HG03045 (cell line): ENCODE data around the gene PFKM.
"Not testable (repeated sequence)": the region's sequence is repeated elsewhere in the genome, so short reads cannot be mapped to it uniquely, and the experiment has no call there.

Experiments
- ATAC-seq: cut with Tn5 transposase; IDR thresholded peaks from one replicate; pipeline ENCODE4 v1.9.1; 2021; ENCODE audit warnings: mild to moderate bottlenecking, moderate library complexity; ENCODE audit not compliant: unreplicated experiment

Gene PFKM

DNA sequence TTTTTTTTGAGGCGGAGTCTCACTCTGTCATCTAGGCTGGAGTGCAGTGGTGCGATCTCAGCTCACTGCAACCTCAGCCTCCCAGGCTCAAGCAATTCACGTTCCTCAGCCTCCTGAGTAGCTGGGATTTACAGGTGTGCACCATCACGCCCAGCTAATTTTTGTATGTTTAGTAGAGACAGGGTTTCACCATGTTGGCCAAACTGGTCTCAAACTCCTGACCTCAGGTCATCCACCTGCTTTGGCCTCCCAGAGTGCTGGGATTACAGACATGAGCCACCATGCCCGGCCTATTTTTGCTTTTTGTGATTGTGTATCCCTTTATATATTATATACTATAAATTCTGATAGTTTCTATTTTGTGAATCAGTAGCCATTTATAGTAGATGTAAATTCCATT is 36.6 kb downstream of the PFKM start:
- ATAC-seq = not testable (repeated sequence)

DNA sequence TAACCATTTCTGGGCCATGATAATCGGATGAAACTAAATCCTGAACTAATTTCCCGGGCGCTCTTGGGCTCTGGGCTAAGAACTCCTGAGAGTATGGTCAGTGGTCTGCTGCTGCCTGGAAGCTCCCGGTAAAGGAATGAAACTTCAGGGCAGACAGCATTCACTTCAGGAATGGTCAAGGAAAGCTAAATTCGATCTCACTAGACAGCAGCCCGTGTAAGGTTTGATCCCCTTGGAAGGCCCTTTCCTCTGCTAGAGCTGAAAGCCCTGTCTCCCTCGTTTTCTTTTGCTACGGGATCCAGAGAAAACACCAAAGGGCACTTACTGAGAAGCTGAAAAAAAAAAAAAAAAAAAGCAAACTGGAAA is 37.5 kb downstream of the PFKM start:
- no peak for ATAC-seq

DNA sequence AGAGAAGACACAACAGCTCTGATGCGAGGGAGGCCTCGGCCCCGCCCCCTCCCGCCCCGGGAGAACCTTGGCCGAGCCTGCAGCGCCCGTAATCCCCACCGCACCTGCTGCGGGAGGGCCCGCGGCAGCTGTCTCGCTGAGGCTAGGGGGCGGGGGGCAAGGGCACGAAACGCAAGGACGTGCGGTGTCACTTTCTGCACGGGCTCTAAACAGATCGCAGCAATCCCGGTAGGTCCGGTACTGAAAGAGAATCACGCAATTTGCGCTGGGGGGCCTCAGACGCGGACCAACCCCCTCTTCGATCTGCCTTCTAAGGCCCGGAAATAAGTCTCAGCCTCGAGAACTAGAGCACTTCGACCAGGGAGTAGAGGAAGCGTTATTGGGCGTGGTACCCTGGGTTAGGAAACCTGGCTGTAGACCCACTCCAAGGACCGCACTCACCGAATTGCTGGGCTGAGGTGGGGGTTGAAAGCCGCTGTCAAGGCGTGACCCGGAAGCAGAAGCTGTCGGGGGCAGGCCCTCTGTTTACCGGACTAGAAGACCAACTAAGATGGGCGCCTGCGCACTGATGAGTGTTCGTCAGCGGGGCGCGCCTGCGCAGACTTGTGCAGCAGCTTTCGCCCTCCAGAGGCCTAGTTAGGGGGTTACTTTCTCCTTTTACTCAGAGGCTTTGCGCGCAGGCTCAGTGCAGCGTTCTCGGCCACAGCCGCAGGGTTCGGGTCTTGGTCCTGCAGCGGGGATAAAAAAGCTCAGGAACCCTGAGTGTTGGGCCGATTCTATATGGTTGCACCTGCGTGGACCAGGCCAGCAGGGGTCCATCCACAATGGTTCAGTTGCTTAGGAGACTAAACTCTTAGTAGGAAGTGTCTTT is 38.1 kb downstream of the PFKM start, which contains the start of gene ASB8:
TSS of gene ASB8 (minus strand) at position 498 of the 871 bp plus-strand sequence. CDS start 4,019 bp downstream, outside the sequence.
- ATAC-seq = peak; percentile 89

DNA sequence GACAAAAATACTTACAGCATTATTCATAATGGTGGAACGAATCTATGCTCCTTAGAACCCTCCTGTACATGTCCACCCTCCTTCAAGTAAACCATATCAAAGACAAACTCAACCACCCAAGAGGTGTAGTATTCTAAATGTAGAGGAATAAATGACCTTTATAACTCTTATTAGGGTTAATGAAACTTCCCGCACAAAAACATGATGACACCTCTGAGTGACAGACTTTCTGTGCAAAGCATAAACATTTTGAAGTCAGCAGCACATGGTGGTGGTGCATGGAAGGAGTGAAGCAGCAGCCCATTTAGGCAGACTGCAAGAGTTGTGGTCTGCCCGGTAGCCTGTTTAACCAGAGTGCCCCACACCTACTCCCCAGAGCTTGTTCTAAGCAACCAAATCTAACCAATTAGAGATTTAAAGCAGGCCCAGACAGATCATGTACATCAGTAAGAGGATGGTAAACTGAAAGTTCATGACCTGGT is 38.8 kb downstream of the PFKM start:
- no peak for ATAC-seq

DNA sequence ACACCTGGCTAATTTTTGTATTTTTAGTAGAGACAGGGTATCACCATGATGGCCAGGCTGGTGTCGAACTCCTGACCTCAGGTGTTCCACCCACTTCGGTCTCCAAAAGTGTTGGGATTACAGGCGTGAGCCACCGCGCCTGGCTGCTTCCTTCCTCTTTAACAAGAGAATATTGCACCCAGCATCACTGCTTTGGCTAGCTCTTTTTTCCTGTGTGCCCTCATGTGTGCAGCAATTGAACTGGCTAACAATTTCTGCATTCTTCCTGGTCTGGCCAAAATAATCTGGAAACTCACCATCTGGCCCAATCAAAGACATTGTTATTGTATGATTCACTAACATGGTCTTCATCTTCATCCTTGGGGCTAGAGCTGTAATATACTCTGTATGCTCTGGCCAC is 40.9 kb downstream of the PFKM start:
- ATAC-seq = no peak

DNA sequence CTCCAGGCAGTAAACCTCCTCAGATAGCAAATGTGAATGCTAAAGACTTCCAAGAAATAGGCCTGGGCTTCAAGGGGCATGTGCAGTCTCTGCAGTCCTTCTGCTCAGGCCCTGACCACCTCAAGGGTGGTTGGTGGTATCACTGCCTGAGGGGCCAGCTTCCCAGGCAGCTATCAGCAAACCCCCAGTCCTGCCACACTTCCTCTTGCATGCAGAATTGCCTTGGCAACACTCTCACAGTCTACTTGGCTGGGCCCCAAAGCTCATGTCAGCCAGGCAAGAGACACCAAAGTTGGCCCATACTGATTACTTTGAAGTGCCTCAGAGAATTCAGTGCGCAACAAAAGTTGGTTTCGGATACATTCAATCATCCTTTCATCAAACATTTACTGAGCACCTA is 41.6 kb downstream of the PFKM start:
- no peak for ATAC-seq

DNA sequence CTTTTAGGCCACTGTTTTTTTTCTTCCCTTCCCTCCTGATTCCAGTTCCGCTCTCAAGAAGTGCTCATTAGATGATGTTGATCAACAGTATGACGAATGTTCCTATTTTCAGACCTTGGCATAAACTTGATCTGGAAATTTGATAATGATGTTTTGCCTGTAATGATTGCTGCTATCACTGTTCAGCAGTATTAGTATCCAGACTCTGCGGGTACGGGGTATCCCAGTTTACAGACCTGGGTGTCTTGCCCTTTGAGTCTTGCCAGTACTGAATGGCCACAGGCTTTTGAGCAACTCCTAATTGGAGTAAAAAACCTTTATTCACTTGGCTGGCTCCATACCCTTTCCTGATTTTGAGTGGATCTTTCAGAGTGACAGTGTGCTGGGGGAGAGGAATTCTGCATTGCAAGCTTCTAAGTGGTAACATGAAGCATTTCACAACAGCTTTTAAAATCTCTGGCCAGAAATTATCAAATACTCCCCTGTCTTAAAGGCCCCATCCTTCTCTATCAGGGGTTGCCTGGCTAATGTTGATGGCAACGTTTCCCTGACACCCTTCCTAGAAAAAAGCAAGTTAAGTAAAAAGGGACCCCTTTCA is 44.1 kb downstream of the PFKM start:
- no peak for ATAC-seq

DNA sequence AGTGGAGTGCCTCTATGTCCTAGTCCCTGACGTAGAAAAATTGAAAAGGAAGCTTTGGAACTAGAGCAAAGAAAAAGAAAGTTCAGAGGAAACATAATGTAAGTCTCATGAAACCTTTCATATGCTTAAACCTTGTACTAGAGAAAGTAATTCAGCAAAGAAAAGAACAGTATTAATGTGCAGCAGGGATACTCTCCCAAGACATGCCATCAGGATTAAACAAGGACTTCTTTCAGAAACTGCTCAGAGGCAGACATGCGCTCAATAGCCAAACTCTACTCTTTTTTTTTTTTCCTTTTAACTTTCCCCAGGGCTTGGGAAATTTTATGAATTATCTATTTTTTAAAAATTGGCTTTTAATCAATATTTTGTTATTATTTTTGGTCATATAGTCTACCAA is 45.3 kb downstream of the PFKM start:
- ATAC-seq = no peak

DNA sequence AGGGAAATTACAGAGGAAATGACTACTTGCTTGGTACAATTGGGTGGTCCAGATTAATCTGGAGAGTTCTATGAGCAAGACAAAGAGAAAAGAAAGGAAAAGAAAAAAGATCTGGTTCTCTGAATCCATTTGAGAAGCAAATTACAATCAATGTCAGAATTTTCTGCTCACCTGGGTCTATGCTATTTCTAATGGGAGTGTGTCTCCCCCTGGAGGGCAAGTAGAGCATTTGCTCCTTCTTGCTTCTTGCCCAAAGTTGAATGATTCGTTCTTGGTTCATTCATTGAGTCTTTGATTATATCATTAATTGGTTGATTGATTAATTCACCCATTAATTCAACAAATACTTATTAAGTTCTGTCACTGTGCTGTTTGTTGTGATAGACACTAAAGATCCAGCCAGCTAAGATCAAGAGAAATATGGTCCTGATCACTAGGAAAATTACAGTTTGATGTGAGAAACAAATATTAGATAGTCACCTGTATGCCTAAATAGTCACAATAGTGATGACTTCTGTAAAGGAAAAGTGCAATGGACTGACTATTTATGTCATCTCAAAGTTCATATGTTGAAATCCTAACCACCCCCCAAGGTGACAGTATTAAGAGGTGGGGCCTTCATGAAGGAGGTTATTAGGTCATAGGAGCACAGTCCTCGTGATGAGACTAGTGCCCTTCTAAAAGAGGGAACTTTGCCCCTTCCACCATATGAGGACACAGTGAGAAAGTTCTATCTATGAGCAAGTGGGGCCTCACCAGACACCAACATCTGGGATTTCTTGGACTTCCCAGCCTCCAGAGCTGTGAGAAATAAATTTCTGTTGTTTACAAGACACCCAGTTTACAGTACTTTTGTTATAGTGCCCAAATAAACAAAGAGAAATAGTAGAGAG is 46.2 kb downstream of the PFKM start:
- no peak for ATAC-seq

DNA sequence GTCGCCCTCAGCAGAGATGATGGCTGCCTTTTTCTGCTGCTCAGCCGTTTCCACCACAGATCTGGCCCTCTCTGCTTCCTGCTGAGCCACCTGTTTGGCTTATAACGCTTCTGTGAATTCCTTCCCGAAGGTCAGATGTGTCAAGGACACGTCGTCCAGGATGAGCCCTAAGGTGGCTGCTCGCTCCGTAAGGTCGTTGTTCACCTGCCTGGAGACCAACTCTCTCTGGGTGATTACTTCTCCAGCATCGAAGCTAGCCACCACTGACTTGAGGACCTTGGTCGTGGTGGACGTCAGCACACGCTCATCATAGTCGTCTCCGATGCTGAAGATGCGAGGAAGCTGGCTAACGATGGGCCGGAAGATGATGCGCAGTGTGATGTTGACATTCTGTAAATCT is 49.8 kb downstream of the PFKM start:
- no peak for ATAC-seq

DNA sequence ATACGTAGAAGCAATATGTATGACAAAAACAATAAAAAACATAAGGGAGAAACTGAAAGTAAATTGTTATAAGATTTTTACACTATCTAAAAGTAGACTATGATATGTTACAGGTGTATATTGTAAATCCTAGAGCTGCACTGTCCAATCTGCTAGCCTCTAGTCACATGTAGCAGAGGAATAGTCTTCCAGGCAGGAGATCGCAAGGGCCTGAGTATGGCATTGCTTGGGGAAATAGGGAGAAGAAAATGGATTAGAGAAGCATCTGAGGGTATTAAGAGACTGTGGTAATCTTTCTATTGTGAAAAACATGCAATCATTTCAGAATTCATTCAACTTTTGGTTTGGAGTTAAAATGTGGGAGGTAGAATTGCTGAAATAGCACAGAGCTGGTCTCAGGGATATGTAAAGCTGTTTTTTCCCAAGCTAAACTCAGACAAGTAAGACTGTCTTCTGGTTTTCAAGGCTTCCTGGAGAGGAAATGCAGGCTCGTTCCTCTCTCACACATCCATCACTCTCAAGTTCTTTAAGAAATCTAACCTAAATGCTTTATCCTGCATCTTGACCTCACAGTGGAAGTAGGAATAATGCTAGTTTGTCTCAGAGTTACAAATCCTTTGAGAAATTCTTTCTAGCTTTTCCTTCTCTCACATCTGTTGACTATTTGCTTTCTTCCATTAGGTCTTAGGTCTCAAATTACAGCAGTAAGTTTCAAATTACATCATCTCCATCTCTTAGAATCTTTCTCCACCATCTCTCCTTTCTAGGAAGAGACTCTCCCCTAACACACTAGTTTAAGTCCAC is 56.7 kb downstream of the PFKM start:
- ATAC-seq = no peak

DNA sequence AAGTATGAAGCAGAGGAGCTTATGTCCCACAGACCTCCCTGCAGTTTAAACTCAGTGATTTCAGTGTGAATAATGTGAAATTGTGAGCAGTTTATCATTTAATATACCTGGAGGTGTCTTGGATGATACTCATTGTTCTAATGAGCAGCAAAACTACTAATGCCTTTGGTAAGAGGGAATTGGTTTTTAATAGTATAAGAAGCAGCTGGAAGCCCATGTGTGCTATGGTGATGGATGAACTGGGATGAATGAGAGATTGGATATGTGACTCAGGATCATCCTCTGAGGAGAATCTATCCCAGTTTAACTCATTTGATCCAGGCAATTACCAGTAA is 57.2 kb downstream of the PFKM start:
- no peak for ATAC-seq

DNA sequence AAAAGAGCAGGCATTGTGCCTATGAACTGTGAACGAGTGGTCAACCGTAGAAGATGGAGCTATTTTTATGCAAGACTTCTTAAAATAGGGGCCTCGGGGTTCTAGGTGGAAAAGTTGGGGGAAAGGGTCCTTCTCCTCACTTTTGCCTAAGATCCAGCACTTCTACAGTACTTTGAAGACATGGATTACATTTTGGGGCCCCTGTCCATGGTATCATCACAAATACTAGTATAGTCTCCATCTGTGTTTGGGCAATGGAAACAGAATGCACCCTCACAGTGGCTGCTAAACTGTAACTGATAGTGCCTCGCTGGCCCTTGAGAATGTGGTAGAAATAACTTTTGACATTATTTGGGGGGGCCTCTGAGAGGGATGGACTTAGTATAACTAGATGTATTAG is 58.8 kb downstream of the PFKM start:
- no peak for ATAC-seq

DNA sequence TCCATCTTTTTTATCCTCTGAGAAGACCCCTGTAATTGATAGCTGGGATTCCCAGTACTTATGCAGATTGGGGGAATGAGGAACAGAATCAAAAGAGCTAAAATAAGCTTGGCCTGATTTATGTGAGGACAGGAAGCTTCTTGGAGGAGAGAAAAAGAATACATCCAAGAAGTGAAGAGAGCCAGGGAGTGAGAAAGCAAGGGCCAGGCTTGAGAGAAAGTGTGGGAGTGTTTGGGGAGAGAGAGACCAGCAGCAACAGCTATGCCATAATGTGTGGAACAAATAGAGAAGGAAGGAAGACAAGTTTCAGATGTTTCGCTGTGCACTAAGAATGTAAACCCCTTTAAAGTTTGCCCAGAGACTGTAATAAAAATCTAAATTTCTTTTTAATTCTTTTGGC is 60.3 kb downstream of the PFKM start:
- ATAC-seq = no peak

DNA sequence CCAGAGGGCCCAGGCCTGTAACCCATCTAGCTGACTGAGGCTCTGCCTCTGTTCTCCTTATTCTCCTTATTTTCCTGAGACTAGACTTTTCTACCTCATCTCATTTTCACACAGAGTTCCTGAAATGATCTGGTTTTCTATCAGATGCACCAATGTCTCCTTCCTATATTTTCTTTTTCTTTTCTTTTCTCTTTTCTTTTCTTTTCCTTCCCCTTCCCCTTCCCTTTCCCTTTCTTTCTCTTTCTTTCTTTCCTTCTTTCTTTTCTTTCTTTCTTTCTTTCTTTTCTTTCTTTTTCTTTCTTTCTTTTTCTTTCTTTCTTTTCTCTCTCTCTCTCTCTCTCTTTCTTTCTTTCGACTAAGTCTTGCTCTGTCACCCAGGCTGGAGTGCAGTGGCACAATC is 61.3 kb downstream of the PFKM start:
- no peak for ATAC-seq

DNA sequence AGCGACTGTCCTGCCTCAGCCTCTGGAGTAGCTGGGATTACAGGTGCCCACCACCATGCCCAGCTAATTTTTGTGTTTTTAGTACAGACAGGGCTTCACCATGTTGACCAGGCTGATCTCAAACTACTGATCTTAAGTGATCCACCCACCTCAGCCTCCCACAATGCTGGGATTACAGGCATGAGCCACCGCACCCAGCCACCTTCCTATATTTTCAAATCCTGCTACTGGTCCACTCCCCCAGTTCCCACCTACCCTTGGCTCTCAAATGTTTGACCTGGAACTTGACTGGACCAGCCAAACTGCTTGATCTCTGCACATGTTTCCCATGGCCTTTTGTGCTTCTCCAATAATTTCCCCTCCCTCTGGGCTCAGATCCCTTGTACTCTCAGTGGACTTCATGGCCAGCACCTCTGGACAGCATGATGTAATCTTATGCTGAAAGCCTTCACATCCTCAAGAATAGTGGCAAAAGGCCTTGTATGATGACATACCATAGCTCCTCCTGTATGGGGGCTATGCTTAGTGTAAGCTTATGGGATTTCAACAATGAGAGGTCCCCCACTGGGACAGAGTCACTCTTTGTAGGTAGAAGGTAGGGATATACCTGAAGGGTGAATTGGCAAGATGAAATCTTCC is 61.8 kb downstream of the PFKM start:
- ATAC-seq = no peak

DNA sequence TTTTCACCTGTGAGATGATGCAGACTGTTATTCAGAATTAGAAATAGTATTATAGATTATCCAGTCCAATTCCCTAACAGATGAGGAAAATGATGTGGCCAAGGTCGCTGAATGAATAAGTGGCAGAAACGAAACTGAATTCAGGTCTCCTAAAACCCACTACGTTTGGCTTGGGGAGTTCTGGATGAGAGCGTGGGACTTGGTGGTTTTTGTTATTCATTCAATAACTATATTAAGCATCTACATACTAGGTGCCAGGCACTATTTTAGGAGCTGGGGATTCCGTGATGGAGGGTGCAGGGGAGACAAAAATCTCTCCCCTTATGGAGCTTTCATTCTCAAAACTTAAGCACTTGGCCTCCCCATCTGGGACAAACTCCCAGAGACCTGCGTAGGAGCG is 63.5 kb downstream of the PFKM start:
- peak; percentile 7 for ATAC-seq

DNA sequence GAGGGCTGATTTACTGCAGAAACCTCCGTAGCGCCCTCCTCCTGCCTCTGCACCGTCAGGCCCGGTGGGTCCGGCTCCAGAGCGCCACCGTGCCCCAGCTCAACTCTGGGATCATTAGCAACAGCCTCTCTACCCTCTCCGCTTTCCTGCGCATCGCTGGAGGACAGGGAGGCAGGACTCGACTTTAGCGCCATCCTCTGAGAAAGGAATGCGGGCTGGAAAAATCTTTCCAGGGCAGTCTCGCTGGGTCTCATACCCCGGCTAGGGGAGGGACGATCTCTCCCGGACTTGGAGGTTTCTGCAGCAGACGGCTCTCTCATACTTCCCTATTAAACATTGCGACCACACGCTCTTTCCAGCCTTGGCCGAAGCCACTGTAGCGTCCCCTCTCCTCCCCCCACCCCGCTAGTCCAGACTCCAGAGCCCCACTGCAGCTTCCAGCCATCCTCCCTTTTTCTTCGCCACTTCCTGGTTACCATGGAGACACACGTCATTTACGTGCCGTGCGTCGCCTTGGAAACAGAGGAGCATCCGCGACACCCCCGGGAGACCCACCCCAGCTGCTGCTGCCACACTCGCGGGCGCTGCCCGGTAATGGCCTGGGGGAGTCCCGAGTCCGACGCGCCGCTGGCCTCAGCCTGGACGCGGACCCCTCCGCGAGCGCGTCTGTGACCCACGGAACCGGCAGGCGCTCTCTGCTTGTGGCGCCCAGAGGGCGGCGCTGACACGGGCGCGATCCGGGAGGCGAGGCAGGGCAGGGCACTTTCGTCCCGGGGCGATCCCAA is 64.1 kb downstream of the PFKM start, which contains the start of gene CCDC184:
TSS of gene CCDC184 (plus strand) at position 554 of the 785 bp plus-strand sequence. CDS start 479 bp downstream, outside the sequence.
- peak; percentile 69 for ATAC-seq

DNA sequence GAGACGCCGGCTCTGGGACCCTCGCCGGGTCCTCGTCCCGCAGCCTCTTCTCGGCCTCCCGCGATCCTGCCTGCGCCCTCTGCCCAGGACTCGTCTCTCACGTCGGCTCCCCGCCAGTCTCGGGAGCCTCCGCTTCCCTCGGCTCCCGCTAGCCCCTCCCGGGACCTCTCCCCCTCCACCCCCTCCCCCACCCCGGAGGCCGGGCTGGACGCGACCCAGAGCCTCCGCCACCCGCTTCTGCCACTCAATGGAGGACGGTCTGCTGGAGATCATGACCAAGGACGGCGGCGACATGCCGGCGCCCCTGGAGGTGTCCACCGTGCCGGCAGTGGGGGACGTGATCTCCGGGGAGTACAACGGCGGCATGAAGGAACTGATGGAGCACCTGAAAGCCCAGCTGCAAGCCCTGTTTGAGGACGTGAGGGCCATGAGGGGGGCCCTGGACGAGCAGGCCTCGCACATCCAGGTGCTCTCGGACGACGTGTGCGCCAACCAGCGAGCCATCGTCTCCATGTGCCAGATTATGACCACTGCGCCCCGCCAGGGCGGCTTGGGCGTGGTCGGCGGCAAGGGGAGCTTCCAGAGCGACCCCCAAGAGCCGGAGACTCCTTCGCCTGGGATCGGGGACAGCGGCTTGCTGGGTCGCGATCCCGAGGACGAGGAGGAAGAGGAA is 64.8 kb downstream of the PFKM start:
- ATAC-seq = no peak
